Mesenchymal stem cell (in vitro differentiated cells and primary cell): ENCODE results near the gene EVI5L.

Experiments
- DNase-seq: peaks from one replicate; pipeline ENCODE4 v3.0.0-alpha.2; 2013
- H2AFZ ChIP-seq: one replicate; pipeline ENCODE4 v1.6.1; 2013; ENCODE audit warnings: low read depth, mild to moderate bottlenecking, control low read depth, inconsistent platforms, low read length, moderate library complexity
- H2AK5ac ChIP-seq: 2 replicates; pipeline ENCODE4 v1.6.1; 2013; ENCODE audit warnings: low read length, moderate library complexity, mild to moderate bottlenecking, inconsistent platforms; ENCODE audit not compliant: severe bottlenecking
- H2BK120ac ChIP-seq: one replicate; pipeline ENCODE4 v1.6.1; 2013; ENCODE audit warnings: low read depth, mild to moderate bottlenecking, inconsistent platforms, low read length, moderate library complexity
- H2BK12ac ChIP-seq, 2 experiments: one replicate each; pipeline ENCODE4 v1.6.1; 2013; ENCODE audit warnings: inconsistent platforms in 2 of 2, low read length in 2 of 2, mild to moderate bottlenecking in 2 of 2, moderate library complexity in 2 of 2, control low read depth in 1 of 2
- H2BK15ac ChIP-seq: one replicate; pipeline ENCODE4 v1.6.1; 2013; ENCODE audit warnings: mild to moderate bottlenecking, low read depth, inconsistent platforms; ENCODE audit not compliant: poor library complexity, severe bottlenecking
- H2BK5ac ChIP-seq: 2 replicates; pipeline ENCODE4 v1.6.1; 2013; ENCODE audit warnings: low read depth, mild to moderate bottlenecking, low read length, control low read depth, inconsistent platforms; ENCODE audit not compliant: poor library complexity, severe bottlenecking
- H3K14ac ChIP-seq, 2 experiments: one replicate each; pipeline ENCODE4 v1.6.1; 2013; ENCODE audit warnings: inconsistent platforms in 2 of 2, low read length in 2 of 2, control low read depth in 1 of 2, mild to moderate bottlenecking in 1 of 2, moderate library complexity in 1 of 2
- H3K18ac ChIP-seq, 2 experiments: one replicate each; pipeline ENCODE4 v1.6.1; 2013; ENCODE audit warnings: inconsistent platforms in 2 of 2, low read length in 2 of 2, control low read depth in 1 of 2, low read depth in 1 of 2, mild to moderate bottlenecking in 1 of 2
- H3K23ac ChIP-seq, 2 experiments: one replicate each; pipeline ENCODE4 v1.6.1; 2013; ENCODE audit warnings: inconsistent platforms in 2 of 2, low read length in 2 of 2, mild to moderate bottlenecking in 2 of 2, moderate library complexity in 2 of 2, control low read depth in 1 of 2
- H3K27ac ChIP-seq: 2 replicates; pipeline ENCODE4 v1.5.1; 2013; ENCODE audit warnings: mild to moderate bottlenecking, moderate library complexity, low read length, control low read depth, inconsistent platforms; ENCODE audit not compliant: poor library complexity, severe bottlenecking
- H3K27me3 ChIP-seq, 2 experiments: 2 replicates each; pipeline versions ENCODE4 v1.6.1 to v1.7.0; 2013; ENCODE audit warnings: low read length in 2 of 2, mild to moderate bottlenecking in 2 of 2, moderate library complexity in 2 of 2, control low read depth in 1 of 2, inconsistent platforms in 1 of 2; ENCODE audit not compliant: control insufficient read depth in 1 of 2, insufficient read depth in 1 of 2
- H3K36me3 ChIP-seq, 2 experiments: 2 replicates each; pipeline versions ENCODE4 v1.6.1 to v1.7.0; 2013; ENCODE audit warnings: low read length in 2 of 2, control low read depth in 1 of 2, inconsistent platforms in 1 of 2, low read depth in 1 of 2, mild to moderate bottlenecking in 1 of 2; ENCODE audit not compliant: insufficient read depth in 2 of 2, control insufficient read depth in 1 of 2
- H3K4ac ChIP-seq, 2 experiments: one replicate each; pipeline ENCODE4 v1.6.1; 2013; ENCODE audit warnings: inconsistent platforms in 2 of 2, low read length in 2 of 2, mild to moderate bottlenecking in 2 of 2, moderate library complexity in 2 of 2, control low read depth in 1 of 2, low read depth in 1 of 2
- H3K4me1 ChIP-seq: 2 replicates; pipeline ENCODE4 v1.6.1; 2013; ENCODE audit warnings: low read depth, low read length, control low read depth; ENCODE audit not compliant: control insufficient read depth, insufficient read depth
- H3K4me2 ChIP-seq: 2 replicates; pipeline ENCODE4 v1.6.1; 2013; ENCODE audit warnings: low read length, mild to moderate bottlenecking, inconsistent platforms; ENCODE audit not compliant: poor library complexity, severe bottlenecking
- H3K4me3 ChIP-seq, 2 experiments: 2 replicates each; pipeline versions ENCODE4 v1.5.1 to v1.7.0; 2013; ENCODE audit warnings: low read length in 2 of 2, mild to moderate bottlenecking in 2 of 2, control low read depth in 1 of 2, low read depth in 1 of 2; ENCODE audit not compliant: insufficient read depth in 1 of 2
- H3K79me1 ChIP-seq: replicated peaks from 2 replicates; pipeline ENCODE4 v1.6.1; 2013; ENCODE audit warnings: mild to moderate bottlenecking, control low read depth, low read length, inconsistent platforms; ENCODE audit not compliant: poor library complexity, severe bottlenecking
- H3K9ac ChIP-seq: 2 replicates; pipeline ENCODE4 v1.7.0; 2013; ENCODE audit warnings: mild to moderate bottlenecking, low read length, moderate library complexity
- H3K9me3 ChIP-seq: 2 replicates; pipeline ENCODE4 v1.7.0; 2013; ENCODE audit warnings: mild to moderate bottlenecking, low read length; ENCODE audit not compliant: control insufficient read depth
- H4K8ac ChIP-seq: one replicate; pipeline ENCODE4 v1.6.1; 2013; ENCODE audit warnings: inconsistent platforms, mild to moderate bottlenecking, low read length, moderate library complexity
- H4K91ac ChIP-seq: one replicate; pipeline ENCODE4 v1.6.1; 2013; ENCODE audit warnings: mild to moderate bottlenecking, low read length, inconsistent platforms
- WGBS: methylation state at CpG from one replicate; pipeline ENCODE4 v1.1.7; 2013; ENCODE audit warnings: mixed read lengths; 5-methylcytosine and 5-hydroxymethylcytosine counted together

The EVI5L gene

DNA sequence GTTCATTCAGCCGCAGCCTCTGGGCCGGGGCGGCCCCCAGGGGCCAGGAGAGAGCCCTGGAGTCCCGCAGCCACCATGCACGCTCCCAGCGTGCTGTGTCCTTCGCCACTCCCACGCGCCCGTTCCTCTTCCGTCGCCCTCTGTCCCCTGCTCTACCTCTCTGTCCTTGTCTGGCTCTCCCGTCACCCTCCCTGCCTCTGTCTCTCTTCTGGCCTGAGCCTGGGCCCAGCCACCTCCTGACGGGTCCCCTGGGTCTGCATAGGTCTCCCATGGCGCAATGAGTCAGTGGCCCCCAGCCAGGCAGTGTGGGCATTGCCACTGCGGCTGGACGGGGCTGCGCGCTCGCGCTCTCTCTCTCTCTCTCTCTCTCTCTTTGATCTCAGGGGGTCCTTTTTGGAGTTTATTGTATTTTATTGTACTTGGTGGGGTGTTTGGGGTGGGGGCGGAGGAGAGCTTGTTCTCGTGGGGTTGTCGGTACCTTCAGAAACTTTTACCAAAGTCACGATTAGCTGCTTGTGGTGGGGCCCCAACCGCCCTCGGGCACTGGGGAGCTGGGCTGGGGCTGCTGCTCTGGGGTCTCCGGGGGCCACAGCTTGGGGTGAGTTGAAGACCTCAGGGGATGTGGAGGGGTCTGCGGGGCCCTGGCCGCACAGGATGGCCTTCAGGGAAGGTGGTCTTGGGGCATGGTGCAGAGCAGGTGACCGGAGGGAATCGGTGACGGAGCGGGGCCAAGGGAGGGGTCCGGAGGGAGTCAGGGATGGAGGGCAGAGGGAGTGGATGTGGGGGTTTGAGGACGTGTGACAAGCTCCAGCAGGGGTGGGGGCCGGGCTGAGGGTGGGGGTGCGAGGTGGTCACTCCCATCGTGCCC is 82.9 kb downstream of the EVI5L start:
- peaks cover 26% of the 10 kb centered on the region for H3K79me1 ChIP-seq

GRCh38 chr19:7913652-7914051 is 83.6 kb downstream of the EVI5L start:
- no peak overlapping the region for H2BK15ac ChIP-seq
- no peak overlapping the region for H3K27ac ChIP-seq
- no peak overlapping the region for H3K9ac ChIP-seq
- H3K4ac ChIP-seq = no peak overlapping the region
- H3K4me3 ChIP-seq = peak overlapping the region in 1 of 2 experiments; percentile 3
- H3K79me1 ChIP-seq = peaks cover 25% of the 10 kb centered on the region
- no peak overlapping the region for H3K23ac ChIP-seq
- no peak for DNase-seq
- no peak overlapping the region for H3K18ac ChIP-seq
- peaks cover 31 to 62% of the 10 kb centered on the region in 2 experiments for H3K36me3 ChIP-seq
- H3K4me2 ChIP-seq = no peak overlapping the region
- no peak overlapping the region for H2BK5ac ChIP-seq
- no peak overlapping the region for H4K91ac ChIP-seq
- H2BK12ac ChIP-seq = no peak overlapping the region
- no peak overlapping the region for H4K8ac ChIP-seq
- no peak overlapping the region for H2BK120ac ChIP-seq
- no peak overlapping the region for H3K14ac ChIP-seq
- H3K4me1 ChIP-seq = peaks cover 30% of the 10 kb centered on the region
- H3K27me3 ChIP-seq = peaks cover 21 to 28% of the 10 kb centered on the region in 2 experiments
- H3K9me3 ChIP-seq = no peaks in the 10 kb centered on the region
- 93% methylated on average over 9 of the region's 10 CpGs for WGBS
- H2AK5ac ChIP-seq = no peak overlapping the region
- H2AFZ ChIP-seq = no peak overlapping the region

More for the DNA sequence above, 82.9 kb downstream of the EVI5L start:
- Histone ChIP-seq H3K18ac (no peak overlapping the region), H4K91ac (no peak overlapping the region), H2AK5ac (no peak overlapping the region), H3K36me3 (peaks cover 31 to 68% of the 10 kb centered on the region in 2 experiments), H2BK12ac (no peak overlapping the region), H2BK15ac (no peak overlapping the region), H3K4me2 (no peak overlapping the region), H3K27ac (no peak overlapping the region), H3K4ac (no peak overlapping the region), H3K23ac (no peak overlapping the region), H3K9ac (no peak overlapping the region), H3K9me3 (no peaks in the 10 kb centered on the region), H3K4me3 (peak overlapping the region in 1 of 2 experiments; percentile 3), H3K14ac (no peak overlapping the region), H4K8ac (no peak overlapping the region), H3K4me1 (peaks cover 33% of the 10 kb centered on the region), H2BK5ac (no peak overlapping the region), H2BK120ac (no peak overlapping the region), H2AFZ (no peak overlapping the region), H3K27me3 (peaks cover 21 to 23% of the 10 kb centered on the region in 2 experiments)
- no peak for DNase-seq
- 95% methylated on average over 30 of the region's 39 CpGs for whole genome bisulfite sequencing

DNA sequence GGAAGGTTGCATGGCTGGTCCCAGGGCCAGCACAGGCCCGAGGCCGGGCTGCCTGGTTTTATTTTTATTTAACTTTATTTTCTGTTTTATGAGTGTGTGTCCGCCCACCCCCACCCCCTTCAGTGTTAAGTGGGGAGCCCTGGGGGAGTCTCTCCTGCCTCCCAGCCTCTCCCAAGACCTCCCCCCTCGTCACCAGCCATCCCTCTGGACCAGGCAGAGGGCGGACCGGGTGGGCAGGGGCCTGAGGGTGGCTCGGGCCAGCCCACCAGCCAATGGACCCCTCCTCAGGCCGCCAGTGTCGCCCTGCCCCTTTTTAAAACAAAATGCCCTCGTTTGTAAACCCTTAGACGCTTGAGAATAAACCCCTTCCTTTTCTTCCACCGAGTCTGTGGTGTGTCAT is 84.1 kb downstream of the EVI5L start:
- H3K4me2 ChIP-seq = no peak overlapping the region
- no peak overlapping the region for H3K4me3 ChIP-seq
- peaks cover 26% of the 10 kb centered on the region for H3K4me1 ChIP-seq
- H3K14ac ChIP-seq = no peak overlapping the region
- no peak overlapping the region for H2AK5ac ChIP-seq
- peaks cover 31 to 57% of the 10 kb centered on the region in 2 experiments for H3K36me3 ChIP-seq
- H2BK12ac ChIP-seq = no peak overlapping the region
- no peak overlapping the region for H2BK15ac ChIP-seq
- H2BK5ac ChIP-seq = no peak overlapping the region
- DNase-seq = no peak
- no peak overlapping the region for H4K8ac ChIP-seq
- no peak overlapping the region for H3K9ac ChIP-seq
- H3K27ac ChIP-seq = no peak overlapping the region
- no peak overlapping the region for H2AFZ ChIP-seq
- H4K91ac ChIP-seq = no peak overlapping the region
- no peak overlapping the region for H3K4ac ChIP-seq
- no peak overlapping the region for H3K23ac ChIP-seq
- no peaks in the 10 kb centered on the region for H3K9me3 ChIP-seq
- peaks cover 21 to 31% of the 10 kb centered on the region in 2 experiments for H3K27me3 ChIP-seq
- no peak overlapping the region for H2BK120ac ChIP-seq
- peaks cover 22% of the 10 kb centered on the region for H3K79me1 ChIP-seq
- 89% methylated on average over 6 of the region's 12 CpGs for WGBS
- H3K18ac ChIP-seq = no peak overlapping the region
